ENCODE measurements around the gene SUPT3H. TPM values are rescaled to one million over a fixed set of nuclear protein-coding genes. Genes with fewer than 3 reads are reported as not detected.
"Not testable (repeated sequence)": the region's sequence is repeated elsewhere in the genome, so short reads cannot be mapped to it uniquely, and the experiment has no call there.

Gene SUPT3H
- total RNA-seq, 1 donor from 2014 or later, result 9.9 TPM

GRCh38 chr6:45301348-45302142 is 76.2 kb downstream of the SUPT3H start:
- H3K36me3 ChIP-seq (ENCODE audit: control insufficient read depth in 3 of 3, insufficient read depth in 3 of 3, low read length in 3 of 3), result no peaks in the 10 kb centered on the region
- no peaks in the 10 kb centered on the region for H3K4me1 ChIP-seq (ENCODE audit: control insufficient read depth in 3 of 3, insufficient read depth in 3 of 3, low read length in 3 of 3)
- H3K27ac ChIP-seq (ENCODE audit: low read depth, low read length), result no peak overlapping the region
- no peak overlapping the region for H3K9ac ChIP-seq (ENCODE audit: low read depth in 1 of 3, low read length in 3 of 3)
- H3K9me3 ChIP-seq (ENCODE audit: control insufficient read depth in 3 of 3, low read length in 3 of 3), result no peaks in the 10 kb centered on the region
- no peak overlapping the region for H3K4me3 ChIP-seq (ENCODE audit: low read length in 3 of 3)
- no peaks in the 10 kb centered on the region for H3K27me3 ChIP-seq (ENCODE audit: control insufficient read depth in 3 of 3, insufficient read depth in 3 of 3, low read length in 3 of 3)

- Histone ChIP-seq H3K36me3 (ENCODE audit: control insufficient read depth in 3 of 3, insufficient read depth in 3 of 3, low read length in 3 of 3) (no peaks in the 10 kb centered on the region), H3K9ac (ENCODE audit: low read depth in 1 of 3, low read length in 3 of 3) (no peak overlapping the region), H3K27ac (ENCODE audit: low read depth, low read length) (no peak overlapping the region), H3K4me3 (ENCODE audit: low read length in 3 of 3) (no peak overlapping the region), H3K4me1 (ENCODE audit: control insufficient read depth in 3 of 3, insufficient read depth in 3 of 3, low read length in 3 of 3) (no peaks in the 10 kb centered on the region), H3K27me3 (ENCODE audit: control insufficient read depth in 3 of 3, insufficient read depth in 3 of 3, low read length in 3 of 3) (no peaks in the 10 kb centered on the region), H3K9me3 (ENCODE audit: control insufficient read depth in 3 of 3, low read length in 3 of 3) (no peaks in the 10 kb centered on the region)
Observed at GRCh38 chr6:45300736-45301135, 77.0 kb downstream of the SUPT3H start.

GRCh38 chr6:45299096-45299581 is 78.6 kb downstream of the SUPT3H start:
- H3K27ac ChIP-seq (ENCODE audit: low read depth, low read length), result no peak overlapping the region
- H3K4me3 ChIP-seq (ENCODE audit: low read length in 3 of 3), result no peak overlapping the region
- no peaks in the 10 kb centered on the region for H3K9me3 ChIP-seq (ENCODE audit: control insufficient read depth in 3 of 3, low read length in 3 of 3)
- no peaks in the 10 kb centered on the region for H3K36me3 ChIP-seq (ENCODE audit: control insufficient read depth in 3 of 3, insufficient read depth in 3 of 3, low read length in 3 of 3)
- H3K27me3 ChIP-seq (ENCODE audit: control insufficient read depth in 3 of 3, insufficient read depth in 3 of 3, low read length in 3 of 3), result no peaks in the 10 kb centered on the region
- no peaks in the 10 kb centered on the region for H3K4me1 ChIP-seq (ENCODE audit: control insufficient read depth in 3 of 3, insufficient read depth in 3 of 3, low read length in 3 of 3)
- H3K9ac ChIP-seq (ENCODE audit: low read depth in 1 of 3, low read length in 3 of 3), result no peak overlapping the region

- no peaks in the 10 kb centered on the region for H3K27me3 ChIP-seq (ENCODE audit: control insufficient read depth in 3 of 3, insufficient read depth in 3 of 3, low read length in 3 of 3)
- no peak overlapping the region for H3K27ac ChIP-seq (ENCODE audit: low read depth, low read length)
- no peaks in the 10 kb centered on the region for H3K4me1 ChIP-seq (ENCODE audit: control insufficient read depth in 3 of 3, insufficient read depth in 3 of 3, low read length in 3 of 3)
- H3K9me3 ChIP-seq (ENCODE audit: control insufficient read depth in 3 of 3, low read length in 3 of 3), result no peaks in the 10 kb centered on the region
- H3K4me3 ChIP-seq (ENCODE audit: low read length in 3 of 3), result no peak overlapping the region
- no peaks in the 10 kb centered on the region for H3K36me3 ChIP-seq (ENCODE audit: control insufficient read depth in 3 of 3, insufficient read depth in 3 of 3, low read length in 3 of 3)
- no peak overlapping the region for H3K9ac ChIP-seq (ENCODE audit: low read depth in 1 of 3, low read length in 3 of 3)
Observed at GRCh38 chr6:45297320-45297719, 80.4 kb downstream of the SUPT3H start.

GRCh38 chr6:45294065-45294701 is 83.6 kb downstream of the SUPT3H start:
- H3K9me3 ChIP-seq (ENCODE audit: control insufficient read depth in 3 of 3, low read length in 3 of 3); H3K9ac ChIP-seq (ENCODE audit: low read depth in 1 of 3, low read length in 3 of 3); H3K27me3 ChIP-seq (ENCODE audit: control insufficient read depth in 3 of 3, insufficient read depth in 3 of 3, low read length in 3 of 3); H3K4me3 ChIP-seq (ENCODE audit: low read length in 3 of 3); H3K27ac ChIP-seq (ENCODE audit: low read depth, low read length); H3K36me3 ChIP-seq (ENCODE audit: control insufficient read depth in 3 of 3, insufficient read depth in 3 of 3, low read length in 3 of 3); H3K4me1 ChIP-seq (ENCODE audit: control insufficient read depth in 3 of 3, insufficient read depth in 3 of 3, low read length in 3 of 3): not testable (repeated sequence)

- Histone ChIP-seq H3K27me3 (ENCODE audit: control insufficient read depth in 3 of 3, insufficient read depth in 3 of 3, low read length in 3 of 3) (no peaks in the 10 kb centered on the region), H3K36me3 (ENCODE audit: control insufficient read depth in 3 of 3, insufficient read depth in 3 of 3, low read length in 3 of 3) (no peaks in the 10 kb centered on the region), H3K4me1 (ENCODE audit: control insufficient read depth in 3 of 3, insufficient read depth in 3 of 3, low read length in 3 of 3) (no peaks in the 10 kb centered on the region)
Observed at GRCh38 chr6:45293306-45293705, 84.4 kb downstream of the SUPT3H start.

GRCh38 chr6:45289751-45290514 is 87.8 kb downstream of the SUPT3H start:
- no peaks in the 10 kb centered on the region for H3K4me1 ChIP-seq (ENCODE audit: control insufficient read depth in 3 of 3, insufficient read depth in 3 of 3, low read length in 3 of 3)
- no peaks in the 10 kb centered on the region for H3K36me3 ChIP-seq (ENCODE audit: control insufficient read depth in 3 of 3, insufficient read depth in 3 of 3, low read length in 3 of 3)
- no peak overlapping the region for H3K4me3 ChIP-seq (ENCODE audit: low read length in 3 of 3)
- no peak overlapping the region for H3K9ac ChIP-seq (ENCODE audit: low read depth in 1 of 3, low read length in 3 of 3)
- H3K27me3 ChIP-seq (ENCODE audit: control insufficient read depth in 3 of 3, insufficient read depth in 3 of 3, low read length in 3 of 3), result no peaks in the 10 kb centered on the region
- no peak overlapping the region for H3K27ac ChIP-seq (ENCODE audit: low read depth, low read length)
- H3K9me3 ChIP-seq (ENCODE audit: control insufficient read depth in 3 of 3, low read length in 3 of 3), result no peaks in the 10 kb centered on the region

More at GRCh38 chr6:45293306-45293705, 84.4 kb downstream of the SUPT3H start:
- no peaks in the 10 kb centered on the region for H3K9me3 ChIP-seq (ENCODE audit: control insufficient read depth in 3 of 3, low read length in 3 of 3)
- H3K4me3 ChIP-seq (ENCODE audit: low read length in 3 of 3), result no peak overlapping the region
- no peak overlapping the region for H3K27ac ChIP-seq (ENCODE audit: low read depth, low read length)
- no peak overlapping the region for H3K9ac ChIP-seq (ENCODE audit: low read depth in 1 of 3, low read length in 3 of 3)

GRCh38 chr6:45286707-45287106 is 91.0 kb downstream of the SUPT3H start:
- H3K4me1 ChIP-seq (ENCODE audit: control insufficient read depth in 3 of 3, insufficient read depth in 3 of 3, low read length in 3 of 3); H3K36me3 ChIP-seq (ENCODE audit: control insufficient read depth in 3 of 3, insufficient read depth in 3 of 3, low read length in 3 of 3); H3K4me3 ChIP-seq (ENCODE audit: low read length in 3 of 3); H3K27me3 ChIP-seq (ENCODE audit: control insufficient read depth in 3 of 3, insufficient read depth in 3 of 3, low read length in 3 of 3); H3K27ac ChIP-seq (ENCODE audit: low read depth, low read length); H3K9me3 ChIP-seq (ENCODE audit: control insufficient read depth in 3 of 3, low read length in 3 of 3); H3K9ac ChIP-seq (ENCODE audit: low read depth in 1 of 3, low read length in 3 of 3): not testable (repeated sequence)

GRCh38 chr6:45278367-45278766 is 99.4 kb downstream of the SUPT3H start:
- no peak overlapping the region for H3K9ac ChIP-seq (ENCODE audit: low read depth in 1 of 3, low read length in 3 of 3)
- H3K36me3 ChIP-seq (ENCODE audit: control insufficient read depth in 3 of 3, insufficient read depth in 3 of 3, low read length in 3 of 3), result no peaks in the 10 kb centered on the region
- no peak overlapping the region for H3K4me3 ChIP-seq (ENCODE audit: low read length in 3 of 3)
- no peaks in the 10 kb centered on the region for H3K27me3 ChIP-seq (ENCODE audit: control insufficient read depth in 3 of 3, insufficient read depth in 3 of 3, low read length in 3 of 3)
- H3K9me3 ChIP-seq (ENCODE audit: control insufficient read depth in 3 of 3, low read length in 3 of 3), result no peaks in the 10 kb centered on the region
- no peaks in the 10 kb centered on the region for H3K4me1 ChIP-seq (ENCODE audit: control insufficient read depth in 3 of 3, insufficient read depth in 3 of 3, low read length in 3 of 3)
- no peak overlapping the region for H3K27ac ChIP-seq (ENCODE audit: low read depth, low read length)

GRCh38 chr6:45277741-45278140 is 100.0 kb downstream of the SUPT3H start:
- H3K27ac ChIP-seq (ENCODE audit: low read depth, low read length); H3K9me3 ChIP-seq (ENCODE audit: control insufficient read depth in 3 of 3, low read length in 3 of 3); H3K27me3 ChIP-seq (ENCODE audit: control insufficient read depth in 3 of 3, insufficient read depth in 3 of 3, low read length in 3 of 3); H3K36me3 ChIP-seq (ENCODE audit: control insufficient read depth in 3 of 3, insufficient read depth in 3 of 3, low read length in 3 of 3); H3K9ac ChIP-seq (ENCODE audit: low read depth in 1 of 3, low read length in 3 of 3); H3K4me3 ChIP-seq (ENCODE audit: low read length in 3 of 3); H3K4me1 ChIP-seq (ENCODE audit: control insufficient read depth in 3 of 3, insufficient read depth in 3 of 3, low read length in 3 of 3): not testable (repeated sequence)

All from skeletal muscle tissue (tissue), 4 donors.